GM21576 (cell line): ENCODE measurements around the gene GALNTL6.
"Not testable (repeated sequence)": the region's sequence is repeated elsewhere in the genome, so short reads cannot be mapped to it uniquely, and the experiment has no call there.

Source experiments
- ATAC-seq: cut with Tn5 transposase; IDR thresholded peaks from one replicate; pipeline ENCODE4 v1.9.1; 2021; ENCODE audit warnings: mild to moderate bottlenecking, moderate library complexity; ENCODE audit not compliant: unreplicated experiment

GALNTL6 gene

GRCh38 chr4:172707622-172708021, 894.4 kb downstream of the GALNTL6 start:
- ATAC-seq: no peak

- no peak for ATAC-seq
Measured at GRCh38 chr4:172708184-172708583, 895.0 kb downstream of the GALNTL6 start.

- no peak for ATAC-seq
Measured at GRCh38 chr4:172709376-172709775, 896.2 kb downstream of the GALNTL6 start.

GRCh38 chr4:172716291-172716690, 903.1 kb downstream of the GALNTL6 start:
- no peak for ATAC-seq

- ATAC-seq: no peak
Measured at GRCh38 chr4:172721659-172722058, 908.5 kb downstream of the GALNTL6 start.

- no peak for ATAC-seq
Measured at GRCh38 chr4:172725581-172725980, 912.4 kb downstream of the GALNTL6 start.

- no peak for ATAC-seq
Measured at GRCh38 chr4:172726001-172726423, 912.8 kb downstream of the GALNTL6 start.

GRCh38 chr4:172727631-172728030, 914.4 kb downstream of the GALNTL6 start:
- no peak for ATAC-seq

GRCh38 chr4:172733645-172734044, 920.4 kb downstream of the GALNTL6 start:
- ATAC-seq: not testable (repeated sequence)

- no peak for ATAC-seq
Measured at GRCh38 chr4:172734555-172734954, 921.4 kb downstream of the GALNTL6 start.

- no peak for ATAC-seq
Measured at GRCh38 chr4:172736046-172736445, 922.8 kb downstream of the GALNTL6 start.

- peak; percentile 94 for ATAC-seq
Measured at GRCh38 chr4:172740434-172740833, 927.2 kb downstream of the GALNTL6 start.

- ATAC-seq: peak; percentile 98
Measured at GRCh38 chr4:172750910-172751309, 937.7 kb downstream of the GALNTL6 start.

- no peak for ATAC-seq
Measured at GRCh38 chr4:172751550-172751949, 938.3 kb downstream of the GALNTL6 start.

GRCh38 chr4:172758586-172759340, 945.6 kb downstream of the GALNTL6 start:
- no peak for ATAC-seq

GRCh38 chr4:172760512-172760911, 947.3 kb downstream of the GALNTL6 start:
- no peak for ATAC-seq

- no peak for ATAC-seq
Measured at GRCh38 chr4:172762895-172763294, 949.7 kb downstream of the GALNTL6 start.

GRCh38 chr4:172770787-172771186, 957.6 kb downstream of the GALNTL6 start:
- ATAC-seq: no peak

GRCh38 chr4:172772781-172773180, 959.6 kb downstream of the GALNTL6 start:
- no peak for ATAC-seq

GRCh38 chr4:172776203-172776861, 963.1 kb downstream of the GALNTL6 start:
- no peak for ATAC-seq

- no peak for ATAC-seq
Measured at GRCh38 chr4:172777729-172778431, 964.7 kb downstream of the GALNTL6 start.

GRCh38 chr4:172778583-172778982, 965.4 kb downstream of the GALNTL6 start:
- no peak for ATAC-seq
